Smooth muscle cell (in vitro differentiated cells): Measurements from ENCODE around the gene FBXW8. TPM values are rescaled to one million over a fixed set of nuclear protein-coding genes. Genes with fewer than 3 reads are reported as not detected.

Experiments
- DNase-seq: peaks from one replicate; lab custom pipeline; 2025; ENCODE audit not compliant: unreplicated experiment; lab: John Stamatoyannopoulos, UW
- H2AFZ ChIP-seq: fragments of 200-600 bp; sonication (generic); 2 replicates; pipeline ENCODE4 v1.6.0; 2016; ENCODE audit warnings: antibody characterized with exemption, low read depth, mild to moderate bottlenecking
- H3F3A ChIP-seq: fragments of 200-600 bp; sonication (generic); 2 replicates; pipeline ENCODE4 v1.6.0; 2017; ENCODE audit warnings: antibody characterized with exemption, low read depth
- H3K27ac ChIP-seq: fragments of 200-600 bp; sonication (generic); 2 replicates; pipeline ENCODE4 v1.5.1; 2016; ENCODE audit warnings: low read depth, mild to moderate bottlenecking
- H3K27me3 ChIP-seq: fragments of 200-600 bp; sonication (generic); 2 replicates; pipeline ENCODE4 v1.6.1; 2016; ENCODE audit warnings: low read depth, mild to moderate bottlenecking
- H3K36me3 ChIP-seq: fragments of 200-600 bp; sonication (generic); 2 replicates; pipeline ENCODE4 v1.5.1; 2016; ENCODE audit warnings: low read depth
- H3K4me1 ChIP-seq: fragments of 200-600 bp; sonication (generic); 2 replicates; pipeline ENCODE4 v1.5.1; 2016; ENCODE audit warnings: low read depth
- H3K4me2 ChIP-seq: fragments of 200-600 bp; sonication (generic); 2 replicates; pipeline ENCODE4 v1.6.0; 2016; ENCODE audit warnings: mild to moderate bottlenecking
- H3K4me3 ChIP-seq: fragments of 200-600 bp; sonication (generic); 2 replicates; pipeline ENCODE4 v1.5.1; 2016; ENCODE audit warnings: mild to moderate bottlenecking
- H3K79me2 ChIP-seq: fragments of 200-600 bp; sonication (generic); 2 replicates; pipeline ENCODE4 v1.6.0; 2016; ENCODE audit warnings: low read depth, mild to moderate bottlenecking
- H3K9ac ChIP-seq: fragments of 200-600 bp; sonication (generic); 2 replicates; pipeline ENCODE4 v1.6.0; 2016; ENCODE audit warnings: low read depth
- H3K9me3 ChIP-seq: fragments of 200-600 bp; sonication (generic); replicated peaks from 2 replicates; pipeline ENCODE4 v1.5.1; 2016; ENCODE audit warnings: low read depth
- H4K20me1 ChIP-seq: fragments of 200-600 bp; sonication (generic); 2 replicates; pipeline ENCODE4 v1.6.0; 2016; ENCODE audit warnings: low read depth
- CTCF ChIP-seq: fragments of 200-600 bp; sonication (generic); IDR thresholded peaks from 2 replicates; pipeline ENCODE4 v1.5.1; 2017; ENCODE audit warnings: borderline replicate concordance, mild to moderate bottlenecking, antibody characterized with exemption; ENCODE audit not compliant: insufficient read depth, poor library complexity, severe bottlenecking
- WGBS: methylation state at CpG from one replicate; pipeline ENCODE4 v1.1.7; 2016; ENCODE audit warnings: low lambda C conversion rate; 5-methylcytosine and 5-hydroxymethylcytosine counted together
- polyA plus RNA-seq: library from polyadenylated mRNA; unstranded; fragments of >200 nt; fragmentation: Nextera tagmentation; extraction: Ambion mirVana; gene quantifications from 2 replicates; pipeline ENCODE4 v1.2.1, GENCODE V29; 2016
- total RNA-seq: library from RNA; depleted of rRNA; stranded (reverse); fragments of >200 nt; gene quantifications from 2 replicates; pipeline ENCODE4 v1.2.3, GENCODE V29; 2014

Gene FBXW8
- total and polyA plus RNA-seq, 2 experiments from 2014 or later, result 16.9 to 18.3 TPM

GRCh38 chr12:116874324-116874995 lies 36.3 kb upstream of the FBXW8 start:
- Histone ChIP-seq H3K4me2 (no peak overlapping the region), H3K27ac (no peak overlapping the region), H4K20me1 (no peaks in the 10 kb centered on the region), H2AFZ (no peak overlapping the region), H3K36me3 (no peaks in the 10 kb centered on the region), H3K9ac (no peak overlapping the region), H3K79me2 (no peaks in the 10 kb centered on the region), H3K4me1 (peaks cover 12% of the 10 kb centered on the region), H3K27me3 (peaks cover 36% of the 10 kb centered on the region), H3F3A (no peaks in the 10 kb centered on the region), H3K4me3 (no peak overlapping the region), H3K9me3 (no peaks in the 10 kb centered on the region)
- 86% methylated on average over 4 of the region's 4 CpGs for WGBS
- no peak for DNase-seq
- no peak for TF ChIP-seq CTCF

GRCh38 chr12:116876151-116876869 lies 34.4 kb upstream of the FBXW8 start:
- no peaks in the 10 kb centered on the region for H4K20me1 ChIP-seq
- TF ChIP-seq CTCF, result no peak
- no peaks in the 10 kb centered on the region for H3K36me3 ChIP-seq
- H3K4me3 ChIP-seq, result no peak overlapping the region
- peak overlapping the region; percentile 36 for H3K4me2 ChIP-seq
- 4% methylated on average over 17 of the region's 19 CpGs for WGBS
- peaks cover 23% of the 10 kb centered on the region for H3K4me1 ChIP-seq
- no peak overlapping the region for H3K27ac ChIP-seq
- DNase-seq, result no peak
- H3F3A ChIP-seq, result no peaks in the 10 kb centered on the region
- H3K9ac ChIP-seq, result no peak overlapping the region
- no peaks in the 10 kb centered on the region for H3K9me3 ChIP-seq
- H3K27me3 ChIP-seq, result peaks cover 52% of the 10 kb centered on the region
- no peaks in the 10 kb centered on the region for H3K79me2 ChIP-seq
- no peak overlapping the region for H2AFZ ChIP-seq

GRCh38 chr12:116878567-116879508 lies 31.9 kb upstream of the FBXW8 start:
- no peaks in the 10 kb centered on the region for H4K20me1 ChIP-seq
- H3K4me2 ChIP-seq, result peak overlapping the region; percentile 82
- H3K9ac ChIP-seq, result no peak overlapping the region
- peak overlapping the region; percentile 37 for H3K4me3 ChIP-seq
- H2AFZ ChIP-seq, result no peak overlapping the region
- no peaks in the 10 kb centered on the region for H3K9me3 ChIP-seq
- no peak overlapping the region for H3K27ac ChIP-seq
- peaks cover 77% of the 10 kb centered on the region for H3K27me3 ChIP-seq
- WGBS, result 3% methylated on average over 41 of the region's 55 CpGs
- H3K36me3 ChIP-seq, result no peaks in the 10 kb centered on the region
- no peaks in the 10 kb centered on the region for H3F3A ChIP-seq
- H3K4me1 ChIP-seq, result peaks cover 30% of the 10 kb centered on the region
- TF ChIP-seq CTCF, result no peak
- DNase-seq, result no peak
- no peaks in the 10 kb centered on the region for H3K79me2 ChIP-seq
